SU-DHL-6 (cell line): ENCODE results near the gene PHAF1.

Source experiments
- CTCF ChIP-seq: fragments of 200-600 bp; sonication (generic); IDR thresholded peaks from one replicate; pipeline ENCODE4 v1.5.1; 2017; ENCODE audit warnings: antibody characterized with exemption, mild to moderate bottlenecking, low read length, moderate library complexity; ENCODE audit not compliant: insufficient read depth, poor library complexity, severe bottlenecking
- EZH2phosphoT487 ChIP-seq: fragments of 200-600 bp; sonication (generic), shearing (Covaris generic); conservative IDR thresholded peaks from 2 replicates; pipeline ENCODE4 v1.6.1; 2018; ENCODE audit warnings: mild to moderate bottlenecking, antibody characterized with exemption, low read length, moderate library complexity, mixed read lengths

DNA sequence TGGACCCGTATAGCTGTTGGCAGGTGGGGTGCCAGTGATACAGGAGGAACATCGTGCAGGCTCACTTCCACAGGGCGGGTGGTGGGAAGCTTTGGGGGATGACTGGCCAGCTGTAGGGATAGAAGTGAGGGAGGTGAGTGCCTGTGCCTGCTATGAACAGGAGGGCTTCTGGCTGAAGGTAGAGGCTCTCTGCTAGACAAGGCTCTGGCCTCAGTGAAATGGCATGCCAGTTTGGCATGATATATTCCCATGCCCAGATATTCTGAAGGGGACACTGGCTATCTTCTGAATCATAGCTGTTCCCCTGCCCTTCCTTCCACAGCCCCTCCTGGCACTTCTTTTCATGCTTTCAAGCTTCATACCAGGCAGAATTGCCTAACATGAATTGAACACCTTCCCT lies 19.1 kb downstream of the PHAF1 start:
- TF ChIP-seq CTCF (no peak), EZH2phosphoT487 (no peak)
